SK-N-SH treated with all-trans-retinoic acid at 6 μM for 48 hours (cell line): Measurements from ENCODE around the gene AGRP.

ENCODE experiments used
- ESRRG ChIP-seq: fragments of 250-450 bp; sonication (Bioruptor Pico); IDR thresholded peaks from 2 replicates; pipeline ENCODE4 v1.6.1; 2021; ENCODE audit warnings: mild to moderate bottlenecking
- ZFP3 ChIP-seq: fragments of 250-450 bp; sonication (Bioruptor Pico); IDR thresholded peaks from 2 replicates; pipeline ENCODE4 v1.5.0; 2020; ENCODE audit warnings: mild to moderate bottlenecking, moderate library complexity
- ZFP30 ChIP-seq: fragments of 450-650 bp; formaldehyde crosslinking; IDR thresholded peaks from 2 replicates; pipeline ENCODE4 v1.5.0; 2022; ENCODE audit warnings: mild to moderate bottlenecking, moderate library complexity
- TF ChIP-seq, protein P1 (sequence below): fragments of 250-450 bp; sonication (Bioruptor Pico); IDR thresholded peaks from 2 replicates; pipeline ENCODE4 v1.5.1; 2020; ENCODE audit warnings: low read depth, mild to moderate bottlenecking, moderate library complexity
- TF ChIP-seq, protein P2 (sequence below): fragments of 250-450 bp; sonication (Bioruptor Pico); IDR thresholded peaks from 2 replicates; pipeline ENCODE4 v1.5.0; 2020; ENCODE audit warnings: mild to moderate bottlenecking, moderate library complexity

DNA sequence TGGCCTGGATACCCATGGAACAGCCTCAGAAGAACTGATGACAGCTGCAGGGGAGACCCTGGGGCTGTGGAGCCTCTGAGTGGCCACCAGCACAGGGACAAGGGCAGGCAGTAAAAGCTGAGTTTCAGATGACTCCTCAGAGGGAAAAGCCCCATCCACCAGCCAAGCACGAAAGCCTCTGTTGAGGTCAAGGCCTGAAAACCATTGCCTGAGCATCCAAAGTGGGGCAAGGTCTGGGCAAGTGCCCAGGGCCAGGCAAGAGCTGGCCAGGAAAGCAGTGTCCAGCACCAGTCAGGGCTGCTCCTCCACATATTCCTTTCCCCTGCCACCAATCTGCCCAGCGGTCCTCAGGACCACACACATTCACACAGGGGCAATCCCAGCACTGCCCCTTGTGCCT, 18.8 kb downstream of the AGRP start:
- no peak for TF ChIP-seq ZFP3
- no peak for TF ChIP-seq ZFP30 (CRISPR knock-in tag)
- no peak for TF ChIP-seq ESRRG (CRISPR knock-in tag)
- TF ChIP-seq, protein P1, sequence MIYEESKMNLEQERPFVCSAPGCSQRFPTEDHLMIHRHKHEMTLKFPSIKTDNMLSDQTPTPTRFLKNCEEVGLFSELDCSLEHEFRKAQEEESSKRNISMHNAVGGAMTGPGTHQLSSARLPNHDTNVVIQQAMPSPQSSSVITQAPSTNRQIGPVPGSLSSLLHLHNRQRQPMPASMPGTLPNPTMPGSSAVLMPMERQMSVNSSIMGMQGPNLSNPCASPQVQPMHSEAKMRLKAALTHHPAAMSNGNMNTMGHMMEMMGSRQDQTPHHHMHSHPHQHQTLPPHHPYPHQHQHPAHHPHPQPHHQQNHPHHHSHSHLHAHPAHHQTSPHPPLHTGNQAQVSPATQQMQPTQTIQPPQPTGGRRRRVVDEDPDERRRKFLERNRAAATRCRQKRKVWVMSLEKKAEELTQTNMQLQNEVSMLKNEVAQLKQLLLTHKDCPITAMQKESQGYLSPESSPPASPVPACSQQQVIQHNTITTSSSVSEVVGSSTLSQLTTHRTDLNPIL, result no peak
- TF ChIP-seq, protein P2, sequence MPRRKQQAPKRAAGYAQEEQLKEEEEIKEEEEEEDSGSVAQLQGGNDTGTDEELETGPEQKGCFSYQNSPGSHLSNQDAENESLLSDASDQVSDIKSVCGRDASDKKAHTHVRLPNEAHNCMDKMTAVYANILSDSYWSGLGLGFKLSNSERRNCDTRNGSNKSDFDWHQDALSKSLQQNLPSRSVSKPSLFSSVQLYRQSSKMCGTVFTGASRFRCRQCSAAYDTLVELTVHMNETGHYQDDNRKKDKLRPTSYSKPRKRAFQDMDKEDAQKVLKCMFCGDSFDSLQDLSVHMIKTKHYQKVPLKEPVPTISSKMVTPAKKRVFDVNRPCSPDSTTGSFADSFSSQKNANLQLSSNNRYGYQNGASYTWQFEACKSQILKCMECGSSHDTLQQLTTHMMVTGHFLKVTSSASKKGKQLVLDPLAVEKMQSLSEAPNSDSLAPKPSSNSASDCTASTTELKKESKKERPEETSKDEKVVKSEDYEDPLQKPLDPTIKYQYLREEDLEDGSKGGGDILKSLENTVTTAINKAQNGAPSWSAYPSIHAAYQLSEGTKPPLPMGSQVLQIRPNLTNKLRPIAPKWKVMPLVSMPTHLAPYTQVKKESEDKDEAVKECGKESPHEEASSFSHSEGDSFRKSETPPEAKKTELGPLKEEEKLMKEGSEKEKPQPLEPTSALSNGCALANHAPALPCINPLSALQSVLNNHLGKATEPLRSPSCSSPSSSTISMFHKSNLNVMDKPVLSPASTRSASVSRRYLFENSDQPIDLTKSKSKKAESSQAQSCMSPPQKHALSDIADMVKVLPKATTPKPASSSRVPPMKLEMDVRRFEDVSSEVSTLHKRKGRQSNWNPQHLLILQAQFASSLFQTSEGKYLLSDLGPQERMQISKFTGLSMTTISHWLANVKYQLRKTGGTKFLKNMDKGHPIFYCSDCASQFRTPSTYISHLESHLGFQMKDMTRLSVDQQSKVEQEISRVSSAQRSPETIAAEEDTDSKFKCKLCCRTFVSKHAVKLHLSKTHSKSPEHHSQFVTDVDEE (CRISPR knock-in tag), result no peak
